ENCODE data around the gene GARIN5B.

The GARIN5B gene

GRCh38 chr19:55322204-55322885 is 40.7 kb downstream of the GARIN5B start:
- no peak for DNase-seq (ENCODE audit: low spot score)

DNA sequence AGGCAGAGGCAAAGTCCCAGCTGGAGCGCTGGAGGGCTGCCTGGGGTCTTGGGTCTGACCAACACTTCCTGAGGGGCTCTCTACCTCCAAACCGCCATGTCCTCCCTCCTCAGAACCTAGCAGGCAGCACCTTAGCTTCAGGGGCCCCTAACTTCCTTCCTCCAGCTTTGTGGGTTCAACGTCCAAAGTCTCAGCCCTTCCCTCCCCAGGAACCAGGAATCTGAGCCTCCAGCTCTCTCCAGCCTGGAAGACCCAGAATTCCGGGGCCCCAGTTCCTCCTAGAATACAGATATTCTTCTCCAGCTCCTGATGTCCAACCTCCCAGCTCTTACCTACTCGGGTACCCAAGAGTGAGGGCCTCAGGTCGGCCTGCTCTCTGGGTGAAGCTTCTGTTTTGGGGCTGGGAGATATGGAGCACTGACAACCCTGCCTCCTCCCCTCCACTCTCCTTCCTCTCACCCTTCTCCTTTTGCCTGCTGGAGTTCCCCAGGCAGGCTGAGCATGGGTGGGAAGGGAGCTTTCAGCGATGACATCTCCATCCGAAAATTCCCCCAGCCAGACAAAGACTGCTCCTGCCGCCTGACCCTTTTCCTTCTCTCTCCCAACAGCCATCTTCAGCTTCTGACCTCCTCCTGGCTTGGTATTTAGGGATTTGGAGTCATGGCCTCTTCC is 41.5 kb downstream of the GARIN5B start:
- DNase-seq (ENCODE audit: low spot score) = no peak

DNA sequence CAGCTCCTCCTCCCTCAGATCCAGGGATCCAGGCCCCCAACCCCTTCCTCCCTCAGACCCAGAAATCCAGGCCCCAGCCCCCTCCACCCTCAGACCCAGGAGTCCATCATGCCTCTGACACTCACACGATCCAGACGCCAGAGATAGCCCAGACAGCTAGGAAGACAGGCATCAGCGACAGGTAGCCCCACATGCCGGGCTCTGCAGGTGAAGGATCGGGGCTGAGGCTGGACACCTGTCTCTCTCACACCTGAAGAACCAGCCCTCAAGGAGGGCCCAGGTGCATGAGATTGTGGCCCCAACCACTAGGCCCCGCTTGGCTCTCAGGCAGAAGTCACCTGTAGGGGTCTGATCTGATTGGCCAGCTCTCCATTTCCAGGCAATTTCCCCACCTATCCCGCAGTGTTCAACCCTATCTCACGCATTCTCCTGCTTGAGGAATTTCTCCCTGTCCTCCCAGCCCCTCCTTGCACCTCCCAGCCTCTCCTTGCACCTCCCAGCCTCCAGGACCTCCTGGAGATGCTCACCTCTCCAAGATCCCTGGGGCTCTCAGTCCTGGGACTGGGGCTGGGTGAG is 42.1 kb downstream of the GARIN5B start:
- no peak for DNase-seq (ENCODE audit: low spot score)

- peak; percentile 72 for DNase-seq (ENCODE audit: low spot score)
Observed at GRCh38 chr19:55319785-55320184, 43.3 kb downstream of the GARIN5B start.

GRCh38 chr19:55316646-55317045 is 46.4 kb downstream of the GARIN5B start:
- DNase-seq (ENCODE audit: low spot score) = no peak

DNA sequence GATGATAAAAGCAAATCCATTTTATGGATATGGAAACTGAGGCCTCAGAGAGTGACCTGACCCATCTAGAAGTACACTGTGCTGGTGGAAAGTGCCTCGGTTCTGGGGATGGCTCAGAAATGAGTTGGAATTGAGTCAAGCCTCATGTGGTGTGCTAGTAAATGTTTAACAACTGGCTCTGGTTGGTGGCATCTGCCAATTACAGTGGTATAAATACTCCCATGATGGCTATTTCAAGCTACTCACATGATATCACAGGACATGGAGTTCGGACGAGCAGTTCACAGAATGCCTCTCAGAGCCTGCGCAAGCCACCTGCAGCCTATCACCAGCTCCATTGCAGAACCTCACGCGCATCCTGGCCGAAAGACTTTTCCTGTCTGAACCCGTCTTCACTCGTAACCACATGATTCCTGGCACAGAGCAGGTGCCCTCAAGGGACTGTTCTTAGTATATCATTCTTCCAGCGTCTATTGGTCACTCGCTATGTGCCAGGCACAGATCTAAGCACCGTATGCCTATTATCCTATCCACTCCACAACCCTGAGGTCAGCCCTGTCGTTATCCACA is 47.0 kb downstream of the GARIN5B start:
- DNase-seq (ENCODE audit: low spot score) = no peak

DNA sequence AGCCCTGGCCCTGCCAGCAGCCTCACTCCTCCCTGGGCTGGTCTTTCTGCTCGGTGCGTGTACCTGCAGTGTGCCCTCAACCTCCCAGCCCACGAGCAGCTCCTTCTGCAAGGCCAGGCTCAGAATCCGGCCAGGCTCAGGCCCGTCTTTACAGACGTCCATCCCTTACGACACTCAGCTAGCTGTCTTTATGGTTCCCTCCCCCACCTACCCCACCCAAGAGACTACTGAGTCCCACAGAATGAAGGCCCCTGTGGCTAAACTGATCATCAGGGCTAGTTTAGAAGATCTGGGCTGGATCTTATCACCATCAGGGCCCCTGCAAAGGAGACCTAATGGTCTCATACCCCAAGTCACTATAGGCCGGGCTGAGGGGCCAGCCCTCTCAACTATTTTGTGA is 48.7 kb downstream of the GARIN5B start:
- no peak for DNase-seq (ENCODE audit: low spot score)

DNA sequence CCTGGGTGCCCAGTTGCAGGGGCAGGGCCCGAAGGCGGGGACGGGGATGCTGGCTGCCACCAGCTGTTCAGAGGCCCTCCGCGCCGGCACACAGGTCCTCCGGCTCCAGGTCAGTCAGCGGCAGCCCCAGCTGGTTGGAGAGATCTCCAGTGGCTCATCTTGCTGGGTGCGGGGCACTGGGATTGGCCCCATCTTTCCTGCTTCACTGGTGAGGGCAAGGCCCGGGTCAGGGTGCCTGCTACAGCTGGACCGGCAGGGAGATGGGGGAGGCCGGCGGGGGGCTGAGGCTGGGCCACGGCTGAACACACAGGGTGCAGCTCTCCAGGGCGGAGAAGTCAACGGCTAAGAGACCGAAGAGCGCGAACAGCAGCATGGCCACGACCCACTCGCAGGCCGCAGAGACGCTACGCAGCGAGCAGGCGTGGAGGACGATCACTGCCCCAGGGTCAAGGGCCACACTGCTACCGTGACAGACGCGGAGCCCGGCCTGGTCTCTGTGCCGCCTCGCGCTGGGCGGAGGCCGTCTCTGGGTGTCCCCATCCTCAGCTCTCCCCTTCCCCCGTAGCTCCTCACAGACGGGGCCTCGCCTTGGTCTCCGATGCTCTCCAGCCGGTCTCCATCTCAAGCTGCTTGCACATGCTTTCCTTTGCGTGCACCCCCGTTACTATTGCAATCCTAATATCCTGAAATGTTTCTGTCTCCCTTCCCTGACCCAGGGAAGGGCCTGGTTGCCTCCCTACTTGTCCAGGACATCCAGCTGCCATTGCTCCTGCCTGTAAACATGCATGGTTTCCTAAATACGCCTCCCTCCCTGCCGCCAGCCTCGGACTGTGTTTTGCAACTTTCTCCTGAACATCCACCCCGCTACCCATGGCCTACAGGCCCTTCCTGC is 50.2 kb downstream of the GARIN5B start:
- DNase-seq (ENCODE audit: low spot score) = no peak

GRCh38 chr19:55311797-55312196 is 51.3 kb downstream of the GARIN5B start:
- DNase-seq (ENCODE audit: low spot score) = no peak

GRCh38 chr19:55311397-55311796 is 51.7 kb downstream of the GARIN5B start:
- no peak for DNase-seq (ENCODE audit: low spot score)

DNA sequence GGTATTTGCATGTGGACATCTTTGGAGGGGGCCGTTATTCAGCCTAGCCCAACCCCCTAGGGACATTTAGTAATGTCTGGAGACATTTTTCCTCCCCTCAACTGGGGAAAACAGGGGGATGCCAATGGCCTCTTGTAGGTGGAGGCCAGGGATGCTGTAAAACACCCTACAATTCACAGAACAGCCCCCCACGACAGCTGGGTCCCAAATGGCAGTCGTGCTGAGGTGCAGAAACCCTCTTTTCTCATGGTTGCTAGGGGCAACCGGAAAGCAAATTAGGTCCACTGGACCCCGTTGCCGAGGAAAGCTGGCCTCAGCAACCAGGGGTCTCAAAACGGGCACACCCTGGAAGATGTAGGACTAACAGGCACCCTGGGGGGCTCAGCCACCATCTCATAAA is 52.6 kb downstream of the GARIN5B start:
- DNase-seq (ENCODE audit: low spot score) = no peak

DNA sequence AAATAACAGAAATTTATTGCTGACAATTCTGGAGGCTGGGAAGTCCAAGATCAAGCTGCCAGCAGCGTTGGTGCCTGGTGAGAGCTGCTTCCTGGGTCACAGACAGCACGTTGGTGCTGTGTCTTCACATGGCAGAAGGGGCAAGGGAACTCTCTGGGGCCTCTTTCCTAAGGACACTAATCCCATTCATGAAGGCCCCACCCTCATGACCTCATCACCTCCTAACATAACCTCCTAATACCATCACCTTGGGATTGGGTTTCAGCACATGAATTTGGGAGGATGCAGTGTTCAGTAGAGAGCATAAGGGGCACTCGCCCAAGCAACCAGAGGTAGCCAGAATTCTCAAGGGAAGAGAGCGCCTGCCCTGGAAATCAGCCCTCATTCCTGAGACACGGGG is 53.6 kb downstream of the GARIN5B start:
- DNase-seq (ENCODE audit: low spot score) = no peak

DNA sequence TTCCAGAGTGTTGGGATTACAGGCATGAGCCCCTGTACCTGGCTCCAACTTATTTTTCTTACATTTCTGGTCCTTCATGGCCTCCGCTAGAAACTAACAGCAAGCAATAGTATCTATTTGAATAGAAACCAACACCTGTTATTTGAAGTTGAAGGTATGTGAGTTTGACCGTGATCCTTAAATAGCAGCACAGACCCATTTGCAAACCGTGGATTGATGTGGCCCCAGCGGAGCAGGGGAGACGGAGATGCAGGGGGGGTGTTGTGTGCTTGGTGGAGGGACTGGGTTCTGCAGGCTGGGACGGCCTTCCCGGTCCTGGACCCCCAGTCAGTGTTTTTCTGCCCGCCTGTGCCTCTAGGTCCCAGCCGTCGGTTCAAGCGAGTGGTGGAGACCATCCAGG is 54.8 kb downstream of the GARIN5B start:
- no peak for DNase-seq (ENCODE audit: low spot score)

- DNase-seq (ENCODE audit: low spot score) = no peak
Observed at GRCh38 chr19:55306712-55307111, 56.3 kb downstream of the GARIN5B start.

DNA sequence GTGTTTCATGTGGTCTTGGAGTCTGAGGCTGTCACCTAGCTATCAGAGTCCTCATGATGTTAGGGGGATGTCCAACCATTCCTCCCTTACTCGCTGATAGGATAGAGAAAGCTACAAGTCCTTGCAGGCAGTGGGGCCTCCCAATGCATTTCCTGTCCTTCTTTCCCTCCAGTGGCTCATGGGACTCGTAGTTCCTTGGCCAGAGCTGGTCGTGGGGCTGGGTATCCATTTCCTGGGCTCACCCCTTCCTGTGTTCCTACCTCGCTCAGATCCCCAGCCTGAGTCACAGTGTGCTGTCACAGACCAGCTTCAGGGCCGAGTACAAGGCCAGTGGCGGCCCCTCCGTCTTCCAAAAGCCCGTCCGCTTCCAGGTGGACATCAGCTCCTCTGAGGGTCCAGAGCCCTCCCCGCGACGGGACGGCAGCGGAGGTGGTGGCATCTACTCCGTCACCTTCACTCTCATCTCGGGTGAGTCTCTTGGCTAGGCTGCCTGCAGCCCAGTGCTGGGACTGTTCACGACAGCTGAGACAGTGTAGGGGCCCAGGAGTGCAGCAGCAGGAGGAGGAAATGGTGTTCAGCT is 57.0 kb downstream of the GARIN5B start:
- DNase-seq (ENCODE audit: low spot score) = no peak

DNA sequence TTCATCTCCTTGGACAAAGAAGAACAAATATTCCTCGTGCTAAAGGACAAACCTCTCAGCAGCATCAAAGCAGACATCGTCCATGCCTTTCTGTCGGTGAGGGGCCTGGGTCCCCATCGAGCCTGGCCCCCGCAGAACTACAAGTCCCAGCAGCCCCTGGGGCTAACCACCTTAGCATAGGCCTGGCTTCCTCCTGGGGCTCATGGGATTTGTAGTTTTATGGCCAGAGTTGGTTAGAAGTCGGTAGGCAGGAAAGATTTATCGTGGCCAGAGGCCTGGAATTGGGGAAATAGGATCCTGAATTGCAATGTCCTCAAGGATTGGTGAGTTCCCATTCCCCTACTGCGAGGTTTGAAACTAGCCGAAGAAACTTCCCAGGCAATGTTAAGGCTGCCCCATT is 57.6 kb downstream of the GARIN5B start:
- DNase-seq (ENCODE audit: low spot score) = peak; percentile 77

- DNase-seq (ENCODE audit: low spot score) = no peak
Observed at GRCh38 chr19:55304980-55305379, 58.1 kb downstream of the GARIN5B start.

All from HuH-7 (cell line).